ENCODE measurements around the gene CARD10. TPM values are rescaled to one million over a fixed set of nuclear protein-coding genes. Genes with fewer than 3 reads are reported as not detected.

Gene CARD10
- total RNA-seq, 2 donors from 2014 or later = 14.2 to 70.7 TPM

- no peak for DNase-seq (ENCODE audit: low spot score)
- H3K36me3 ChIP-seq = no peaks in the 10 kb centered on the region
- H3K9me3 ChIP-seq = no peaks in the 10 kb centered on the region
Measured at GRCh38 chr22:37448516-37449127, 70.6 kb downstream of the CARD10 start.

GRCh38 chr22:37445501-37445900, 73.7 kb downstream of the CARD10 start:
- H3K4me3 ChIP-seq = no peak overlapping the region
- intact Hi-C loops (cut with DNase I) = no loop called here
- H3K36me3 ChIP-seq = no peaks in the 10 kb centered on the region
- 80% methylated on average over 9 of the region's 9 CpGs for WGBS
- DNase-seq (ENCODE audit: low spot score) = no peak
- no peak overlapping the region for H3K27ac ChIP-seq
- H3K4me1 ChIP-seq (replicated peaks) = no peaks in the 10 kb centered on the region
- H3K9me3 ChIP-seq = no peaks in the 10 kb centered on the region
- peaks cover 3% of the 10 kb centered on the region for H3K27me3 ChIP-seq (replicated peaks; ENCODE audit: insufficient read depth)
- no peak for TF ChIP-seq POLR2AphosphoS5 (IDR thresholded peaks at IDR 0.05)
- no peak for TF ChIP-seq CTCF (IDR thresholded peaks at IDR 0.05)
- TF ChIP-seq POLR2A (IDR thresholded peaks at IDR 0.05) = no peak

More at GRCh38 chr22:37448516-37449127, 70.6 kb downstream of the CARD10 start:
- peaks cover 3% of the 10 kb centered on the region for H3K27me3 ChIP-seq (replicated peaks; ENCODE audit: insufficient read depth)
- 57% methylated on average over 18 of the region's 18 CpGs for WGBS
- H3K4me3 ChIP-seq = no peak overlapping the region
- no peak overlapping the region for H3K27ac ChIP-seq
- no peaks in the 10 kb centered on the region for H3K4me1 ChIP-seq (replicated peaks)
- no peak for TF ChIP-seq POLR2AphosphoS5 (IDR thresholded peaks at IDR 0.05)
- no peak for TF ChIP-seq CTCF (IDR thresholded peaks at IDR 0.05)
- intact Hi-C loops (cut with DNase I) = no loop called here

GRCh38 chr22:37443977-37444376, 75.2 kb downstream of the CARD10 start:
- WGBS = 84% methylated on average over 7 of the region's 7 CpGs
- intact Hi-C loops (cut with DNase I) = no loop called here
- TF ChIP-seq CTCF (IDR thresholded peaks at IDR 0.05) = no peak
- TF ChIP-seq POLR2AphosphoS5 (IDR thresholded peaks at IDR 0.05) = no peak
- TF ChIP-seq POLR2A (IDR thresholded peaks at IDR 0.05) = no peak

GRCh38 chr22:37443086-37443485, 76.1 kb downstream of the CARD10 start:
- intact Hi-C loops (cut with DNase I) = no loop called here
- Histone ChIP-seq H3K9me3 (no peaks in the 10 kb centered on the region), H3K4me3 (no peak overlapping the region), H3K27me3 (replicated peaks; ENCODE audit: insufficient read depth) (peaks cover 3% of the 10 kb centered on the region), H3K27ac (no peak overlapping the region), H3K4me1 (replicated peaks) (no peaks in the 10 kb centered on the region), H3K36me3 (no peaks in the 10 kb centered on the region)
- no peak for DNase-seq (ENCODE audit: low spot score)
- 72% methylated on average over 7 of the region's 7 CpGs for WGBS
- TF ChIP-seq POLR2AphosphoS5 (IDR thresholded peaks at IDR 0.05) (no peak), POLR2A (IDR thresholded peaks at IDR 0.05) (no peak), CTCF (IDR thresholded peaks at IDR 0.05) (no peak)

More at GRCh38 chr22:37443977-37444376, 75.2 kb downstream of the CARD10 start:
- peaks cover 3% of the 10 kb centered on the region for H3K27me3 ChIP-seq (replicated peaks; ENCODE audit: insufficient read depth)
- no peak overlapping the region for H3K27ac ChIP-seq
- H3K36me3 ChIP-seq = no peaks in the 10 kb centered on the region
- no peaks in the 10 kb centered on the region for H3K9me3 ChIP-seq
- H3K4me1 ChIP-seq (replicated peaks) = no peaks in the 10 kb centered on the region
- DNase-seq (ENCODE audit: low spot score) = no peak
- no peak overlapping the region for H3K4me3 ChIP-seq

- Histone ChIP-seq H3K27ac (no peak overlapping the region), H3K4me1 (replicated peaks) (no peaks in the 10 kb centered on the region), H3K4me3 (no peak overlapping the region), H3K27me3 (replicated peaks; ENCODE audit: insufficient read depth) (peaks cover 3% of the 10 kb centered on the region), H3K36me3 (no peaks in the 10 kb centered on the region), H3K9me3 (no peaks in the 10 kb centered on the region)
- WGBS = 71% methylated on average over 2 of the region's 2 CpGs
- TF ChIP-seq POLR2AphosphoS5 (IDR thresholded peaks at IDR 0.05) (no peak), CTCF (IDR thresholded peaks at IDR 0.05) (no peak), POLR2A (IDR thresholded peaks at IDR 0.05) (no peak)
- intact Hi-C loops (cut with DNase I) = no loop called here
- no peak for DNase-seq (ENCODE audit: low spot score)
Measured at GRCh38 chr22:37442537-37442936, 76.7 kb downstream of the CARD10 start.
